GM21367 (cell line): ENCODE data around the gene ELP4.
"Not testable (repeated sequence)": the region's sequence is repeated elsewhere in the genome, so short reads cannot be mapped to it uniquely, and the experiment has no call there.

ENCODE experiments used
- ATAC-seq: cut with Tn5 transposase; IDR thresholded peaks from one replicate; pipeline ENCODE4 v1.9.1; 2021; ENCODE audit not compliant: unreplicated experiment

ELP4 gene

DNA sequence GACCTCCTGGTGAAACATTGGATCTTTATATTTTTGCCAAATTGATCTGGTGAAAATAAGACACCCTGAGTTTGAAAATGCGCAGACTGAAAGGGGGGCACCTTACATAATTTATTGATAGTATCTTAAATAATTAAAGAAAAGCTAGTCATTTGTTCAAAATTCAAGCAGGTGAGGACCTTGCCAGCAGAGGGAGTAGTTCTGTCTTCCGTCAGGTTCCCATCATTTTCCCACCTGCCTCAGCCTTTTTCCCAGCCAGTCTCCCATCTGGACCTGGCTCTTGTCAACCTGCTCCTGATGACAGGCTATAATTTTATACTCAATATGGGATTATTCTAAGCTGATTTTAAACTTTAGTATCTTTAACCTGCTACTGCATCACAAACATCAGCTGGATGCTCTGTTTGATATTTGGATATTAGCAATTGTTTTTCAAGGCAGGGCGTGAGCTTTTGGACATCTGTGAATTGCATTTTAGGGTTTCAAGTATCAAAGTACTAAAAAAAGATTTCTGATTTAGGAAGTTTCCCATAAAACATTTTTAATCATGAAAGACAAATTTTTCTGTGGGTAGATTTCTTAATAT lies 132.0 kb downstream of the ELP4 start:
- no peak for ATAC-seq

GRCh38 chr11:31643857-31644256 lies 134.3 kb downstream of the ELP4 start:
- no peak for ATAC-seq

- ATAC-seq = no peak
These were observed 136.2 kb downstream of the ELP4 start for GRCh38 chr11:31645747-31646146.

- ATAC-seq = no peak
These were observed 136.6 kb downstream of the ELP4 start for GRCh38 chr11:31646216-31646615.

DNA sequence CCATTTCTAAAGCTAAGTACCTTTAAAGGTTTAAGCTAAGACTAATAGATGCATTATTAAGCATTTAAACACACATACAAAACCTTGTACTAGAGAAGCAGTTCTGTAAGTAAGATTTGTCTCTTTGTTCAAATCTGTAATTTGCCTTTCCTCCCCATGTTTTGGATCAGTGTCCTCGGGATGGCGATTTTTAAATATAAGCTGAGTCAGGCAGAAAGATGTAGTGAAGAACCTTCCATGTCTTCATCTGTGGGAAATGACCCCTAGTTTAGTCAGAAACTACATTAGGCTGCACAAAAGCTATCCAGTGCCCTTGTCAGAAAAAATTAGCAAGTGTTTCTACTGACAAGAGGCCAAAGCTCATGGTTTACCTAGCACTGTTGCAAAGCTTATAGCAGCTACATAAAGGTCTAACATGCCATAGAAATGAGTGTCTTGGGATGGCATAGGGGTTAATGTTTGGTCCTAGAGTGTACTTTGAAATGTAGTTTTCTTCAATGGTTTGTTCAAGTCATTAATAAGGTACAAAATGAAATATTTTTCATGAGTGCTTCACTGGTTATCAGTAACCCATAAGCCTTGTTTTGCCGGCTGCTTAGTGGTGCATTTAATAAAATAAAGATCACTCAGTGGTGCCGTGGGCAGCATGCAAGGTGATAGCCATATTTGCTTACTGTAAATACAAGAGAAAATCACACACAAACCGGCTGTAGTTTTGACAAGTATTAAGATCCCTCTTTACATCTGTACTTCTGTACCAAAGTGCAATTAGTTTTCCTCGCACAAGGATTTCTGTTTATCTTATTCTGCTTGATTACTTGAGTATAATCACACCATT lies 139.8 kb downstream of the ELP4 start:
- ATAC-seq = no peak

DNA sequence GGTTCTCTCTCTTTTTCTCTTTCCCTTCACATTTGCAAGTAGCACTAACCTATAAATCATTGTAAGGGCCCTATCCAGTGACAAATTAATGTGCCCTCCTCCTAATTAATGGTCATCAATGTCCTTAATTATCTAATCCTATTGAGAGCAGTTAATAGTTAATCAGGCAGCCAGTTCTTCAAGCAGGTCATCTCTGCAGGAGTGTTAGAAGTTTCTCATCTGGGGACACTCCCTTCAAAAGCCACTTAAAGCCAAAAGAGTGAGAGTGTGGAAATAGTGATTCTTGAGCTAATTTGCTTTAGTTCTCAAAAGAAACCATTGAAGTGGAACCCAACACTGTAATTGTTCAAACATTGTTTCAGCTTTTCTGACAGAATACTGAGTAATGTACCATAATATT lies 141.6 kb downstream of the ELP4 start:
- no peak for ATAC-seq

- peak; percentile 59 for ATAC-seq
These were observed 142.3 kb downstream of the ELP4 start for GRCh38 chr11:31651822-31652221.

DNA sequence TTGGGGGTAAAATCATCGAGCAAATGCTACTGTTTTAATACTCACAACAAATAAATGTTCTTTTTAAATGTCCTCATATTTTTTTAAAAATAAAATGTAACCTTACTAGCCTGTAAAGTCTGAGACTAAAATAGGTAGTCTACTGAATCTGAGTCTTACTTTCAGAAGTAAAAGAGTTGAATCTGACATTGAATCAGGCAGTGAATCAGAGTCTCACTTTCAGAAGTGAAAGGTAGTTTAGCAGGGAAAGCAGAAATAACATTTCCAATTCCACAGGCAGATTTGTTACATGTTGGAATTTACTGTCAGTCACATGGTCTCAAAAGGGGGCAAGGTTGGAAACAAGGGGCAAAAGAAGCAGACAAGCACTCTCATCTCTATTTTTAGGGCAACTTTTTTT lies 143.0 kb downstream of the ELP4 start:
- ATAC-seq = peak; percentile 57

GRCh38 chr11:31655483-31655882 lies 145.9 kb downstream of the ELP4 start:
- no peak for ATAC-seq

DNA sequence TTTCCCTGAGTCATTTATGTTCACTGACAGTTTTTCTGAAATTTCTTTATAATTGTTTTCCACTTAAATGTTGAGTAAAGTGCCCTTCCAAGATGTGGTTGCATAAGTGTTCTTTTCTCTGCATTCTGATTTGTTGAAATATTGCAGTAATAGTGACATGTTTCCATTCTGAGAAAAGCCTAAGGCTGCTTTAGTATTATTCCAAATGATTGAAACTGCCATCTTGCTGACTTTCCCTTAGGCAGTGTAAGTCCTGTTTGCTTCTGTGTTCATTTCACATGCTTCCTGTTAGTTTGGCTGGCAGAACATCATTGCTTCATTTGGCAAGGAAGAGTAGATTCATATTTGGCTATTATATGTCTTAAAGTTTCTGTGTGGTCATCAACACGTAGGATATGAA lies 146.5 kb downstream of the ELP4 start:
- ATAC-seq = no peak

DNA sequence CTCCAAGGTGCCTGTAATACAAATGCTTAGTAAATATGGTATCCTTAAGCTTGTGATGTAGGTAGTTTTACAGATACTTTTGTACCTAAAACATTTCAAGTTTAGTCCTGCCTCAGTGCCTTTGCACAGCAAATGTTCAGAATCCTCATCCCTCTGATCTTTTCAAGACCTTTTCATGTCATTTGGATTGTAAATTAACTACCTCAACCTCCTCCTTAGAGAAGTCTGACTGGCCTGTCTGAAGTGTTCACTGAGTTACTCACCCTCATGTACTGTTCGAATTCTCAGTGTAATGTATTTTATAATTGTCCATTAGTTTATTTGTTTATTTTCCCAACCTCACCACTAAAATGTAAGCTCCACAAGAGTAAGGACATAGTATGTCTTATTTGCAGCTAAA lies 147.5 kb downstream of the ELP4 start:
- ATAC-seq = no peak

GRCh38 chr11:31664129-31664528 lies 154.6 kb downstream of the ELP4 start:
- no peak for ATAC-seq

DNA sequence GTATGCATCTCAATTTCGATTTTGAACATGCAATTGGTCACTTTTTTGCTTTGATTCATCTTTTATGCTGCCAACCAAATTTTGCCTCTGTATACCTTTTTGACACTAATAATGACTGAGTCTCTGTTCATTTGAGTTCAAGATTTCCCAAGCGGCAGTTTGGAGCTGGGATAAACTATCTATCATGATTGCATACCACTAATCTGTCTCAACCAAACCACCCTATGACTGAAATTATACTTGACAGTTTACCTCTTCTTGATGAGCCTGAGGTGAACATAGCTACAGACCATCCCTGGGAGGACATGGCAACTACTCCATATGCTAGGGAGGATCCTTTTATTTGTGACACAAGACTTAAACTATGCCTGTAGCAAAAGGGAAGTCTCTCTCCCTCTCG lies 155.4 kb downstream of the ELP4 start:
- no peak for ATAC-seq

DNA sequence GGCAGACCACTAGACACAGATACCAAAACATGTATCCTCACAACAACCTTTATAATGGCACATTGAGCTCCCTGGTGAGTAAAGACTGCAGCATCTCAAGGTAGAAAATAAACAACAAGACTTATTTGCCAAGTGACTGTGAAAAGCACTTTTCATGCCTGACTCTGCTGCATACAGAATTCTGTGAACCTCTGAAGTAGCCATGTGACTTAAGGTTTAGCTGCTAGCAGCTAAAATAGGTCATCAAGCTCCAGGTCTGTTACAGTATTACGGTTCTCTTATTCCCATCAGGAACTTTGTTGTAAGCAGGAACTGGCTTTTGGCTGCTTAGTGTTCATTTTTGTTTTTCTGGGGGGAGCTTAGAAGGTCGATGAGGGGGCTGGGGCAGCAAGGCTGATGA lies 162.1 kb downstream of the ELP4 start:
- no peak for ATAC-seq

- not testable (repeated sequence) for ATAC-seq
These were observed 163.5 kb downstream of the ELP4 start for GRCh38 chr11:31673108-31673507.

DNA sequence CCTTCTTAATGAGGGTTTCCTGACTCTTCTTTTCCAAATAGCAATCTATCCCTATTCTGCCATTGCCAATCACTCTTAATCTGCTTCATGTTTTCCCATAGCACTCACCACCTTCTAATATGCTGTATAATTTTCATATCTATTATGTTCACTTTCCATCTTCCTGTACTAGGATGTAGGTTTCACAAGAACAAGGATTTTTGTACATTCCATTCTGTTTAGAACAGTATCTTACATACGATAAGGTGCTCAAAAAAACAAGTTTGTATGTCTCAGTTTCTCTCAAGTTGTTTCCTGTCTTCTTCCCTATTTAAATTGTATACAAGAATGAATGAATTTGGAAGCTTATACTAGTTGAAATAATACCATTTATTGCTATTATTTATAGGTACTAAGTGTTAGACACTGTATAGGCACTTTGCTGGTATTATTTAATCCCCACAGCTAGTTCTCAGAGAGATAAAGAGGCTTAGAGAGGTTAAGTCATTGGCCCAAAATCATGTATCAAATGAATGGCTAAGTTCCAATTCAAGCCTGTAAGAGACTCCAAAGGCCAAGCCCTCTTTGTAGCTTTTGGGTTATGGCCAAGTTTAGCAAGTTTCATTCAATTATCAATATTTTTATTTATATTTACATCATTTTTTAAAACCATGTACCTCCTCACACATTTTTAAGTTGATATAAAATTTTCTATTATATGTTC lies 166.9 kb downstream of the ELP4 start:
- ATAC-seq = no peak

- no peak for ATAC-seq
These were observed 171.2 kb downstream of the ELP4 start for GRCh38 chr11:31680770-31681169.

DNA sequence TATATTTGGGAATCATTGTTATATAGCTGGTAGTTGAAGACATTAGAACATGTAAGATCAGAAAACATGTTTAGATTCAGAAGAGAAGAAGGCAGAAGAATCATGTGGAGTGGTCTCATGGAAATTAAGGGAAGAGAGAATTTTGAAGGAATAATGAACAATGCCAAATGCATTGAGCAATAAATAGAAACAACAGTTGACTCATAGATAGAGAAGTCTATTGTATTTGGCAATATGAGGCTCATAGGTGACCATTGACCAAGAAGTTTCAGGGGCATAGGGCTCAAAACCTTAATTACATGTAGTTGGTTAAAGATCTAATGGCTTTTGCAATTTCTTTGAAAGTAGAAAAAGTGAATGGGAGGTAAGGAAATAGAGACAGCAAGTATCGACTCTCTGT lies 177.7 kb downstream of the ELP4 start:
- no peak for ATAC-seq

DNA sequence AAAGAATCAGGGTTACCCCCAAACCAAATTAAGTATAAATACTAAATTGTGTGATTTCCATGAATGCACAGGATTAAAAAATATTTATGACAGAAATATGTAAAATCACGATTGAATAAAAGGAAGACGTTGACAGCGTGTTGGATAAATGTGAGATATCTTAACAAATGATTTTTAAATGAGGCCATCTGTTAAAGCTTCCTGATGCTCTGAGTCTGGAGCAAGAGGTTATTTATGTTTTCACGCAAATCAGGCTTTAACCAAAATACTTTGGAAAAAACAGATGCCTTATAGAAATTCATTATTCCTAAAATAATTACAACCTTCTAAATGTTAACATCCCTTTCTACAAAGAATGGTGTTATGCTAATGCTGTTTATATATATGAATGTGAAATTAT lies 178.3 kb downstream of the ELP4 start:
- no peak for ATAC-seq

- no peak for ATAC-seq
These were observed 180.0 kb downstream of the ELP4 start for GRCh38 chr11:31689559-31689958.

DNA sequence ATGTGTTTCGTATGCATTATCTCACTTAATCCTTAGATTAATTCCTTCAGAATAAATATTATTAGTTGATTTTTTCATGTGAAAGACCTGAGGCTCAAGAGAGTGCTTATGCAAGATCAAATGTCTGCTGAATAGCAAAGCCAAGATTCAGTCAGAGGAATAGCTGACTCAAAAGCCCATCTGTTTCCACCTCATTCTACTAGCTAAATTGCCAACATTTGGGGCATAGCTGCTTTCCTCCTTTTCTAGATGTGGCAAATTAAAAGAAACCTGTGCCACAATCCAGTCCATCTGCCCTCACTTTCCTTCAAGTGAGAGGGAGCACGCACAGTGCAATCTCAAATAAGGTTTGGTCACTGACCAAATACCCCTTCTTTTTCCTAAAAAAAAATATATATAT lies 180.5 kb downstream of the ELP4 start:
- no peak for ATAC-seq

GRCh38 chr11:31690516-31690915 lies 180.9 kb downstream of the ELP4 start:
- no peak for ATAC-seq
